ENCODE results near the gene SECISBP2. TPM values are rescaled to one million over a fixed set of nuclear protein-coding genes. Genes with fewer than 3 reads are reported as not detected.
A peak's percentile ranks its signal among the peaks of the same experiment; 100 is the strongest.
"Not testable (repeated sequence)": the region's sequence is repeated elsewhere in the genome, so short reads cannot be mapped to it uniquely, and the experiment has no call there.

The SECISBP2 gene
- total RNA-seq, 2 donors from 2014 or later = 43.1 to 63.6 TPM

GRCh38 chr9:89293014-89293413 lies 25.3 kb upstream of the SECISBP2 start:
- DNase-seq (ENCODE audit: low spot score) = no peak
- H3K36me3 Mint-ChIP-seq = no peaks in the 10 kb centered on the region

GRCh38 chr9:89295400-89295799 lies 22.9 kb upstream of the SECISBP2 start:
- Mint-ChIP-seq H3K4me1 (ENCODE audit: low read depth in 2 of 2) (no peaks in the 10 kb centered on the region), H3K27me3 (peaks cover 8 to 10% of the 10 kb centered on the region in 2 donors), H3K27ac (no peak overlapping the region), H3K9me3 (no peaks in the 10 kb centered on the region), H3K36me3 (no peaks in the 10 kb centered on the region), H3K4me3 (no peak overlapping the region)
- ATAC-seq = no peak
- DNase-seq (ENCODE audit: low spot score) = no peak

More at GRCh38 chr9:89293014-89293413, 25.3 kb upstream of the SECISBP2 start:
- no peaks in the 10 kb centered on the region for H3K9me3 Mint-ChIP-seq
- no peak overlapping the region for H3K27ac Mint-ChIP-seq
- no peak for ATAC-seq
- H3K4me1 Mint-ChIP-seq (ENCODE audit: low read depth in 2 of 2) = no peaks in the 10 kb centered on the region
- peaks cover 8 to 10% of the 10 kb centered on the region in 2 donors for H3K27me3 Mint-ChIP-seq
- H3K4me3 Mint-ChIP-seq = no peak overlapping the region

- DNase-seq (ENCODE audit: low spot score); H3K4me3 Mint-ChIP-seq; H3K36me3 Mint-ChIP-seq; ATAC-seq; H3K9me3 Mint-ChIP-seq; H3K27me3 Mint-ChIP-seq; H3K4me1 Mint-ChIP-seq (ENCODE audit: low read depth in 2 of 2); H3K27ac Mint-ChIP-seq: not testable (repeated sequence)
Measured at GRCh38 chr9:89301996-89302395, 16.3 kb upstream of the SECISBP2 start.

- no peak overlapping the region for H3K27ac Mint-ChIP-seq
- ATAC-seq = no peak
- H3K27me3 Mint-ChIP-seq = no peaks in the 10 kb centered on the region
- no peak overlapping the region for H3K4me3 Mint-ChIP-seq
- H3K36me3 Mint-ChIP-seq = no peaks in the 10 kb centered on the region
- DNase-seq (ENCODE audit: low spot score) = no peak
- H3K4me1 Mint-ChIP-seq (ENCODE audit: low read depth in 2 of 2) = peaks cover 0 to 3% of the 10 kb centered on the region in 2 donors
- H3K9me3 Mint-ChIP-seq = no peaks in the 10 kb centered on the region
Measured at GRCh38 chr9:89304020-89304833, 14.1 kb upstream of the SECISBP2 start.

GRCh38 chr9:89304834-89305188 lies 13.5 kb upstream of the SECISBP2 start:
- Mint-ChIP-seq H3K4me3 (no peak overlapping the region), H3K27me3 (no peaks in the 10 kb centered on the region), H3K9me3 (no peaks in the 10 kb centered on the region), H3K36me3 (no peaks in the 10 kb centered on the region), H3K4me1 (ENCODE audit: low read depth in 2 of 2) (peaks cover 0 to 3% of the 10 kb centered on the region in 2 donors), H3K27ac (no peak overlapping the region)
- no peak for ATAC-seq
- no peak for DNase-seq (ENCODE audit: low spot score)

GRCh38 chr9:89305868-89306267 lies 12.4 kb upstream of the SECISBP2 start:
- Mint-ChIP-seq H3K36me3 (no peaks in the 10 kb centered on the region), H3K27ac (no peak overlapping the region), H3K9me3 (no peaks in the 10 kb centered on the region), H3K4me1 (ENCODE audit: low read depth in 2 of 2) (peaks cover 5 to 6% of the 10 kb centered on the region in 2 donors), H3K27me3 (no peaks in the 10 kb centered on the region), H3K4me3 (no peak overlapping the region)
- DNase-seq (ENCODE audit: low spot score) = no peak
- no peak for ATAC-seq

- Mint-ChIP-seq H3K36me3 (peaks cover 5% of the 10 kb centered on the region), H3K4me1 (ENCODE audit: low read depth in 2 of 2) (peaks cover 11 to 31% of the 10 kb centered on the region in 2 donors), H3K27ac (peak overlapping the region; percentile 98 to 99), H3K9me3 (no peaks in the 10 kb centered on the region), H3K4me3 (peak overlapping the region; percentile 95), H3K27me3 (no peaks in the 10 kb centered on the region)
- DNase-seq (ENCODE audit: low spot score) (no peak), ATAC-seq (no peak)
Measured at GRCh38 chr9:89309166-89309565, 9.1 kb upstream of the SECISBP2 start.

GRCh38 chr9:89309608-89310474 lies 8.5 kb upstream of the SECISBP2 start:
- Mint-ChIP-seq H3K36me3 (peaks cover 5% of the 10 kb centered on the region), H3K4me3 (peak overlapping the region; percentile 95)

GRCh38 chr9:89310475-89311345 lies 7.6 kb upstream of the SECISBP2 start, which contains the start of gene CKS2:
Gene CKS2, plus strand, starts transcription at chr9:89311195. Its CDS starts 98 bp downstream, at chr9:89311293.
- DNase-seq (ENCODE audit: low spot score) (peak; percentile 100), ATAC-seq (peak; percentile 95 to 96)
- Mint-ChIP-seq H3K4me1 (ENCODE audit: low read depth in 2 of 2) (peaks cover 18 to 41% of the 10 kb centered on the region in 2 donors), H3K36me3 (peaks cover 5% of the 10 kb centered on the region), H3K9me3 (no peaks in the 10 kb centered on the region), H3K4me3 (peak within 1 kb of the TSS; percentile 95), H3K27me3 (no peaks in the 10 kb centered on the region), H3K27ac (peak within 1 kb of the TSS; percentile 98 to 99)

More at GRCh38 chr9:89309608-89310474, 8.5 kb upstream of the SECISBP2 start:
- peak overlapping the region; percentile 98 to 99 for H3K27ac Mint-ChIP-seq
- H3K4me1 Mint-ChIP-seq (ENCODE audit: low read depth in 2 of 2) = peaks cover 18 to 38% of the 10 kb centered on the region in 2 donors
- no peaks in the 10 kb centered on the region for H3K9me3 Mint-ChIP-seq
- no peak for ATAC-seq
- DNase-seq (ENCODE audit: low spot score) = no peak
- no peaks in the 10 kb centered on the region for H3K27me3 Mint-ChIP-seq

- Mint-ChIP-seq H3K4me1 (ENCODE audit: low read depth in 2 of 2) (peaks cover 18 to 44% of the 10 kb centered on the region in 2 donors), H3K27me3 (no peaks in the 10 kb centered on the region), H3K4me3 (peak overlapping the region; percentile 95), H3K9me3 (no peaks in the 10 kb centered on the region), H3K36me3 (peaks cover 8% of the 10 kb centered on the region), H3K27ac (peak overlapping the region; percentile 98 to 99)
- DNase-seq (ENCODE audit: low spot score) = no peak
- ATAC-seq = peak in 1 of 2 donors; percentile 40
Measured at GRCh38 chr9:89311346-89312221, 6.7 kb upstream of the SECISBP2 start.

- DNase-seq (ENCODE audit: low spot score) = no peak
- H3K27ac Mint-ChIP-seq = peak overlapping the region; percentile 98 to 99
- H3K36me3 Mint-ChIP-seq = peaks cover 11% of the 10 kb centered on the region
- ATAC-seq = no peak
- peaks cover 18 to 50% of the 10 kb centered on the region in 2 donors for H3K4me1 Mint-ChIP-seq (ENCODE audit: low read depth in 2 of 2)
- peak overlapping the region; percentile 95 for H3K4me3 Mint-ChIP-seq
- no peaks in the 10 kb centered on the region for H3K27me3 Mint-ChIP-seq
- H3K9me3 Mint-ChIP-seq = no peaks in the 10 kb centered on the region
Measured at GRCh38 chr9:89312222-89312571, 6.1 kb upstream of the SECISBP2 start.

- ATAC-seq (no peak), DNase-seq (ENCODE audit: low spot score) (no peak)
- Mint-ChIP-seq H3K9me3 (no peaks in the 10 kb centered on the region), H3K4me3 (peak overlapping the region; percentile 95), H3K36me3 (peaks cover 22% of the 10 kb centered on the region), H3K27me3 (no peaks in the 10 kb centered on the region), H3K27ac (peak overlapping the region in 1 of 2 donors; percentile 50), H3K4me1 (ENCODE audit: low read depth in 2 of 2) (peaks cover 28 to 61% of the 10 kb centered on the region in 2 donors)
Measured at GRCh38 chr9:89313842-89314241, 4.5 kb upstream of the SECISBP2 start.
